ENCODE data around the gene FLNB.

FLNB gene

DNA sequence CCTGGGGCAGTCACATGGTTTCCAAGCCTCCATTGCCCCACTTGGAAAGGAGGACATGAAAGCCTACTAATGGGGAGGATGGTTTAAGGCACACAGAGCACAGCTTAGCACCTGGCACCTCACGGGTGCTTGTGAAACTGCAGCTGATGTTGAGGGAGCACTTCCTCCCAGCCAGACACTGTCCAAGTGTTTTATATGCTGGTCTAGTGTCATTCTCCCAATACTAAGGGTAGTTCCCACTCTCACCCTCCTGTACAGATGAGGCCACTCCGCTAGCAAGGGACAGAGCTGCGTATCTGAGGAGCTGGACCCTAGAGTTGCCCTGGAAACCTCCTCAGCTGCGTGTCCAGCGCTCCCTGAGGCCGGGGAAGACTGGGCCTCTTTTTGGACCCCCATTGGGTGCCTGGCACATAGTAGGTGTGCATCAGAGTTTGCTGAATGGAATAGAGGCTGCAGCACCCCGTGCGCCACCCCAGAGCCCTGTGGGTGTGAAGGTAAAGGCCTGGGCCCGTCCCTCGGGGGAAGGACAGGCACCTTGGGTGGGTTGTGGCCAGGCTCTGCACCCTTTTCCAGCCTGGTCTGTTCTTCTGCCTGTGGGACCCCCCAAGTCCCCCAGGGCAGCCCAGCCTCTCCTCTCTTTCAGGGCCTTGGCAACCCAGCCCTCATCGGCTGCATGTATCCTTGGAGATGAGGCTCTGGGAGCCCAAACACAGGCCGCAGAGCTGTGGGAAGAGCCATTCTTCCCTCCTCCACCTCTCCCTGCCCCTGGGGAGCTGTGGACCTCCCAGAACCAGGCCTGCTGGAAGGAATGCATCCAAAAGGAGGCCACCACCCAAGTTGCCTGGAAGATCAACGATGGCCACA, 171.2 kb downstream of the FLNB start (continued):
- TF ChIP-seq ZNF8 (CRISPR knock-in tag; IDR thresholded peaks at IDR 0.05) (no peak), TCF4 (CRISPR knock-in tag; IDR thresholded peaks at IDR 0.05; ENCODE audit: borderline replicate concordance) (no peak)

DNA sequence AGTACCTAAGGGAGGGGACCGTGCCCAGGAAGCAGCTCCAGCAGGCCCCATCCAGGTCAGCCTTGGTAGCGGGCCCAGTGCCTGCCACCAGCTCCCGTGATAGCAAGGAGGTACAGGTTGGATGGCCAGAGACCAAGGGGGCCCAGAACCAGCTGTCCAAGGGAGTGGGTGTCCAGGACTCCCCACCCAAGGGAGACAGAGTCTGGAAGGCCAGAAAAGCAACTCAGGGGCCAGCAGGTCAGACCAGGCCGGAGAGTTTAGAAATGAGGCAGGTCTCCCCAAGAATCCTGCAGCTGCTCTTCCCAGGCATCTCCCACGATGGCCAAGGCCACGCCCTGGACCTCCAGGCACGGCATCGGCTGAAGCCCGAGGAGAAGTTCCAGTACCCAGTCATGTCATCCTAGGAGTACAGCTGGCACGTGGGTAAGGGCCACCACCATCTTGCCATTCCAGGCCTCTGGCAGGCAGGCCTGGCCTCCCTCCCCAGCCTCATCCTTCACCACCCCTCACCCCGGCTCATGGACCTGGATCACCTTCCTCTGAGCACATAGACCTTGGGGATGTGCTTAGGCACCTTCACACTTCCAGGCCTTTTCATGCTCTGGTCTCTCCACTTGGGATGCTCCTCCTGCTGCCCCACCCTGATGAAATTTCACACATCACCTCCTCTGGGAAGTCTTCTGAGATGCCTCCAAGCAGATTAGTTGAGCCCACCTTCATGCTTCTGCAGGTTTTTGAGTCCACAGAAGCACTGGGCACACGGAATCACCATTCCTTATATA, 172.1 kb downstream of the FLNB start:
- TF ChIP-seq PPARA (CRISPR knock-in tag; IDR thresholded peaks at IDR 0.05; ENCODE audit: borderline replicate concordance) (no peak), ESRRG (CRISPR knock-in tag; IDR thresholded peaks at IDR 0.05) (0 out of 2 replicates have a peak, but pooled peaks have one; percentile 4)
- no peak for ATAC-seq

DNA sequence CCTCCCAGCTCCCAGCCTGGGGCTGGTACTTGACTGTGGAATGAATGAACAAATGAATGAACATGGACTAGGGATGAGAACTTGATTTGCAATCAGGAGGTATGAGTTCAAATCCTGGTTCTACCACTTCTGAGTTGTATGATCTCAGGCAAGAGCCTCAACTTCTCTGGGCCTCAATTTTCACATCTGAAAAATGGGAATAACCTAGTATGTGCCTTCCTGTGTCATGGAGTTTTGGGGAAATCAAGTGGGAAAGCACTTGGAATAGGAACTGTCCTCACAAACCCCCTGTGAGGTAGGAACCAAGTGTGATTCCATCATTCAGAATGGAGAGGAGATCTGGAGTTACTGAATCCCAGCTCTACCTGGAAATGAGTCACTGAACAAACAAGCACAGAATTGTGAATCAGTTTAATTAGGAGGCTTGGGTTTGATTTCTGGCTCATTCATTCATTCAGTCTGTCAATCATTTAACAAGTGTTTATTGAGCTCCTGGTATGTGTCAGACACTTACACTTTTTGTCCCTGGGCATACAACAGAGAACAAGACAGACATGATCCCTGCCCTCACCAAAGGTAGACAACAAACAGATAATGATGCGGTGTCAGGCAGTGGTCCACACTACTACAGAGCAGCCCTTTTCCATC, 172.8 kb downstream of the FLNB start:
- TF ChIP-seq SNAI2 (CRISPR knock-in tag; IDR thresholded peaks at IDR 0.05) (no peak), ZFP30 (CRISPR knock-in tag; IDR thresholded peaks at IDR 0.05) (no peak), TCF4 (CRISPR knock-in tag; IDR thresholded peaks at IDR 0.05; ENCODE audit: borderline replicate concordance) (no peak), BACH2 (CRISPR knock-in tag; IDR thresholded peaks at IDR 0.05; ENCODE audit: borderline replicate concordance) (no peak), RARB (CRISPR knock-in tag; IDR thresholded peaks at IDR 0.05) (no peak), OSR1 (CRISPR knock-in tag; IDR thresholded peaks at IDR 0.05) (no peak), ISL1 (CRISPR knock-in tag; IDR thresholded peaks at IDR 0.05) (no peak), ZNF8 (CRISPR knock-in tag; IDR thresholded peaks at IDR 0.05) (no peak), CSDC2 (CRISPR knock-in tag; IDR thresholded peaks at IDR 0.05) (no peak), ESRRG (CRISPR knock-in tag; IDR thresholded peaks at IDR 0.05) (no peak)
- TF ChIP-seq, protein P1, sequence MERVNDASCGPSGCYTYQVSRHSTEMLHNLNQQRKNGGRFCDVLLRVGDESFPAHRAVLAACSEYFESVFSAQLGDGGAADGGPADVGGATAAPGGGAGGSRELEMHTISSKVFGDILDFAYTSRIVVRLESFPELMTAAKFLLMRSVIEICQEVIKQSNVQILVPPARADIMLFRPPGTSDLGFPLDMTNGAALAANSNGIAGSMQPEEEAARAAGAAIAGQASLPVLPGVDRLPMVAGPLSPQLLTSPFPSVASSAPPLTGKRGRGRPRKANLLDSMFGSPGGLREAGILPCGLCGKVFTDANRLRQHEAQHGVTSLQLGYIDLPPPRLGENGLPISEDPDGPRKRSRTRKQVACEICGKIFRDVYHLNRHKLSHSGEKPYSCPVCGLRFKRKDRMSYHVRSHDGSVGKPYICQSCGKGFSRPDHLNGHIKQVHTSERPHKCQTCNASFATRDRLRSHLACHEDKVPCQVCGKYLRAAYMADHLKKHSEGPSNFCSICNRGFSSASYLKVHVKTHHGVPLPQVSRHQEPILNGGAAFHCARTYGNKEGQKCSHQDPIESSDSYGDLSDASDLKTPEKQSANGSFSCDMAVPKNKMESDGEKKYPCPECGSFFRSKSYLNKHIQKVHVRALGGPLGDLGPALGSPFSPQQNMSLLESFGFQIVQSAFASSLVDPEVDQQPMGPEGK (CRISPR knock-in tag; IDR thresholded peaks at IDR 0.05; ENCODE audit: borderline replicate concordance), result no peak
- TF ChIP-seq, protein P2, sequence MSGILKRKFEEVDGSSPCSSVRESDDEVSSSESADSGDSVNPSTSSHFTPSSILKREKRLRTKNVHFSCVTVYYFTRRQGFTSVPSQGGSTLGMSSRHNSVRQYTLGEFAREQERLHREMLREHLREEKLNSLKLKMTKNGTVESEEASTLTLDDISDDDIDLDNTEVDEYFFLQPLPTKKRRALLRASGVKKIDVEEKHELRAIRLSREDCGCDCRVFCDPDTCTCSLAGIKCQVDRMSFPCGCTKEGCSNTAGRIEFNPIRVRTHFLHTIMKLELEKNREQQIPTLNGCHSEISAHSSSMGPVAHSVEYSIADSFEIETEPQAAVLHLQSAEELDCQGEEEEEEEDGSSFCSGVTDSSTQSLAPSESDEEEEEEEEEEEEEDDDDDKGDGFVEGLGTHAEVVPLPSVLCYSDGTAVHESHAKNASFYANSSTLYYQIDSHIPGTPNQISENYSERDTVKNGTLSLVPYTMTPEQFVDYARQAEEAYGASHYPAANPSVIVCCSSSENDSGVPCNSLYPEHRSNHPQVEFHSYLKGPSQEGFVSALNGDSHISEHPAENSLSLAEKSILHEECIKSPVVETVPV (CRISPR knock-in tag; IDR thresholded peaks at IDR 0.05), result no peak
- TF ChIP-seq, protein P3, sequence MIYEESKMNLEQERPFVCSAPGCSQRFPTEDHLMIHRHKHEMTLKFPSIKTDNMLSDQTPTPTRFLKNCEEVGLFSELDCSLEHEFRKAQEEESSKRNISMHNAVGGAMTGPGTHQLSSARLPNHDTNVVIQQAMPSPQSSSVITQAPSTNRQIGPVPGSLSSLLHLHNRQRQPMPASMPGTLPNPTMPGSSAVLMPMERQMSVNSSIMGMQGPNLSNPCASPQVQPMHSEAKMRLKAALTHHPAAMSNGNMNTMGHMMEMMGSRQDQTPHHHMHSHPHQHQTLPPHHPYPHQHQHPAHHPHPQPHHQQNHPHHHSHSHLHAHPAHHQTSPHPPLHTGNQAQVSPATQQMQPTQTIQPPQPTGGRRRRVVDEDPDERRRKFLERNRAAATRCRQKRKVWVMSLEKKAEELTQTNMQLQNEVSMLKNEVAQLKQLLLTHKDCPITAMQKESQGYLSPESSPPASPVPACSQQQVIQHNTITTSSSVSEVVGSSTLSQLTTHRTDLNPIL (CRISPR knock-in tag; IDR thresholded peaks at IDR 0.05; ENCODE audit: low read depth), result no peak
- TF ChIP-seq, protein P4, sequence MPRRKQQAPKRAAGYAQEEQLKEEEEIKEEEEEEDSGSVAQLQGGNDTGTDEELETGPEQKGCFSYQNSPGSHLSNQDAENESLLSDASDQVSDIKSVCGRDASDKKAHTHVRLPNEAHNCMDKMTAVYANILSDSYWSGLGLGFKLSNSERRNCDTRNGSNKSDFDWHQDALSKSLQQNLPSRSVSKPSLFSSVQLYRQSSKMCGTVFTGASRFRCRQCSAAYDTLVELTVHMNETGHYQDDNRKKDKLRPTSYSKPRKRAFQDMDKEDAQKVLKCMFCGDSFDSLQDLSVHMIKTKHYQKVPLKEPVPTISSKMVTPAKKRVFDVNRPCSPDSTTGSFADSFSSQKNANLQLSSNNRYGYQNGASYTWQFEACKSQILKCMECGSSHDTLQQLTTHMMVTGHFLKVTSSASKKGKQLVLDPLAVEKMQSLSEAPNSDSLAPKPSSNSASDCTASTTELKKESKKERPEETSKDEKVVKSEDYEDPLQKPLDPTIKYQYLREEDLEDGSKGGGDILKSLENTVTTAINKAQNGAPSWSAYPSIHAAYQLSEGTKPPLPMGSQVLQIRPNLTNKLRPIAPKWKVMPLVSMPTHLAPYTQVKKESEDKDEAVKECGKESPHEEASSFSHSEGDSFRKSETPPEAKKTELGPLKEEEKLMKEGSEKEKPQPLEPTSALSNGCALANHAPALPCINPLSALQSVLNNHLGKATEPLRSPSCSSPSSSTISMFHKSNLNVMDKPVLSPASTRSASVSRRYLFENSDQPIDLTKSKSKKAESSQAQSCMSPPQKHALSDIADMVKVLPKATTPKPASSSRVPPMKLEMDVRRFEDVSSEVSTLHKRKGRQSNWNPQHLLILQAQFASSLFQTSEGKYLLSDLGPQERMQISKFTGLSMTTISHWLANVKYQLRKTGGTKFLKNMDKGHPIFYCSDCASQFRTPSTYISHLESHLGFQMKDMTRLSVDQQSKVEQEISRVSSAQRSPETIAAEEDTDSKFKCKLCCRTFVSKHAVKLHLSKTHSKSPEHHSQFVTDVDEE (CRISPR knock-in tag; IDR thresholded peaks at IDR 0.05), result no peak
- ATAC-seq, result no peak

DNA sequence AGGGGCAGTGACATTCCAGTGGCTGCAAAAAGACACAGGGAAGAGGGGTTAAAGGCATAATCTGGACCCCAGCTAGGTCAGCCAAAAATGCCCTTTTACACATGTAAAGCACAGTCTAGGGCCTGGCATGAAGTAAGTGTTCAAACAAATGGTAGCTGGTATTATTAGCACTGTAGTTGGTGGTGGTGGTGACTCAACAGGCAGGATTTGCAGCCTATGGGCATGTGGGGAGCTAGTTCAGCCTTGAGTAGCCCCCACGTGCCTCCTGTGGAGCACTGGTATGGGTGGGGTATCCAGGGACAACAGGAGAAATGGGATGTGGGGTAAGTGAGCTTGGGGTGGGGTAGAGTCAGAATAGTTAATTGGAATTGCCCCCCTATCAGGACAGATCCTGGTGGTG, 175.0 kb downstream of the FLNB start:
- ATAC-seq, result no peak
- TF ChIP-seq, protein P2 (CRISPR knock-in tag; IDR thresholded peaks at IDR 0.05), result no peak
- TF ChIP-seq ISL1 (CRISPR knock-in tag; IDR thresholded peaks at IDR 0.05), result no peak
- TF ChIP-seq, protein P1 (CRISPR knock-in tag; IDR thresholded peaks at IDR 0.05; ENCODE audit: borderline replicate concordance), result no peak
- TF ChIP-seq ZNF8 (CRISPR knock-in tag; IDR thresholded peaks at IDR 0.05), result no peak
- TF ChIP-seq CSDC2 (CRISPR knock-in tag; IDR thresholded peaks at IDR 0.05), result no peak
- TF ChIP-seq, protein P5, sequence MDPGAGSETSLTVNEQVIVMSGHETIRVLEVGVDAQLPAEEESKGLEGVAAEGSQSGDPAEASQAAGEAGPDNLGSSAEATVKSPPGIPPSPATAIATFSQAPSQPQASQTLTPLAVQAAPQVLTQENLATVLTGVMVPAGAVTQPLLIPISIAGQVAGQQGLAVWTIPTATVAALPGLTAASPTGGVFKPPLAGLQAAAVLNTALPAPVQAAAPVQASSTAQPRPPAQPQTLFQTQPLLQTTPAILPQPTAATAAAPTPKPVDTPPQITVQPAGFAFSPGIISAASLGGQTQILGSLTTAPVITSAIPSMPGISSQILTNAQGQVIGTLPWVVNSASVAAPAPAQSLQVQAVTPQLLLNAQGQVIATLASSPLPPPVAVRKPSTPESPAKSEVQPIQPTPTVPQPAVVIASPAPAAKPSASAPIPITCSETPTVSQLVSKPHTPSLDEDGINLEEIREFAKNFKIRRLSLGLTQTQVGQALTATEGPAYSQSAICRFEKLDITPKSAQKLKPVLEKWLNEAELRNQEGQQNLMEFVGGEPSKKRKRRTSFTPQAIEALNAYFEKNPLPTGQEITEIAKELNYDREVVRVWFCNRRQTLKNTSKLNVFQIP (CRISPR knock-in tag; IDR thresholded peaks at IDR 0.05; ENCODE audit: borderline replicate concordance, low read depth), result no peak
- no peak for TF ChIP-seq BACH2 (CRISPR knock-in tag; IDR thresholded peaks at IDR 0.05; ENCODE audit: borderline replicate concordance)
- no peak for TF ChIP-seq RARB (CRISPR knock-in tag; IDR thresholded peaks at IDR 0.05)
- TF ChIP-seq PPARA (CRISPR knock-in tag; IDR thresholded peaks at IDR 0.05; ENCODE audit: borderline replicate concordance), result no peak
- no peak for TF ChIP-seq SNAI2 (CRISPR knock-in tag; IDR thresholded peaks at IDR 0.05)
- TF ChIP-seq ZFP30 (CRISPR knock-in tag; IDR thresholded peaks at IDR 0.05), result no peak
- TF ChIP-seq, protein P3 (CRISPR knock-in tag; IDR thresholded peaks at IDR 0.05; ENCODE audit: low read depth), result no peak

Measured in SK-N-SH treated with all-trans-retinoic acid at 6 μM for 48 hours (cell line).